GM13976 (cell line): Measurements from ENCODE around the gene LRP1B.
A peak's percentile ranks its signal among the peaks of the same experiment; 100 is the strongest.

Source experiments
- DNase-seq: peaks from one replicate; pipeline ENCODE4 v3.0.0; 2012; ENCODE audit warnings: low spot score
- in situ Hi-C: fragments of 300-500 bp; cut with MboI; formaldehyde crosslinking; loops from one replicate; pipeline ENCODE4 v1.12.0; 2022; ENCODE audit warnings: low sequenced_read_pairs, mixed read lengths, inconsistent platforms; ENCODE audit not compliant: unreplicated experiment
- TF ChIP-seq, protein P1 (sequence below): IDR thresholded peaks from 2 replicates; pipeline ENCODE4 v1.5.1; 2012; ENCODE audit warnings: borderline replicate concordance, mild to moderate bottlenecking; ENCODE audit not compliant: insufficient read depth; ENCODE audit errors: extremely low read depth, missing control alignments, control extremely low read depth

The LRP1B gene

DNA sequence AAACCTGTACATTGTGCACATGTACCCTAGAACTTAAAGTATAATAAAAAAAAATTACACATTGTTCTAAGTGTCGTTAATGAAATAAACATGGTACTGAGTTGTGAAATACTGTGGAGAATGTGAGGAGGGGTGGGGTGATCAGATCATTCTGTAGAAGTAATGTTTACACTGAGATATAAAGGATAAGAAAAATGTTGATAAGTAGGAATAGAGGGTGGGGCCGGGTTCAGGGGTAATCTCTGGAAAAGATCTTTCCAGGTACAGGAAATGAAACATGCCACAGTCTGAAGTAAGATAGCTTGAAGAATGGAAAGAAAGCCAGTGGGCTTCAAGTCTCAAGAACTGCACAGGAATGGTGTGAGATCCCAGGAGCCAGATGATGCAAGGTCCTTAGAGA is 1482.4 kb downstream of the LRP1B start:
- in situ Hi-C loops = no loop called here
- TF ChIP-seq, protein P1, sequence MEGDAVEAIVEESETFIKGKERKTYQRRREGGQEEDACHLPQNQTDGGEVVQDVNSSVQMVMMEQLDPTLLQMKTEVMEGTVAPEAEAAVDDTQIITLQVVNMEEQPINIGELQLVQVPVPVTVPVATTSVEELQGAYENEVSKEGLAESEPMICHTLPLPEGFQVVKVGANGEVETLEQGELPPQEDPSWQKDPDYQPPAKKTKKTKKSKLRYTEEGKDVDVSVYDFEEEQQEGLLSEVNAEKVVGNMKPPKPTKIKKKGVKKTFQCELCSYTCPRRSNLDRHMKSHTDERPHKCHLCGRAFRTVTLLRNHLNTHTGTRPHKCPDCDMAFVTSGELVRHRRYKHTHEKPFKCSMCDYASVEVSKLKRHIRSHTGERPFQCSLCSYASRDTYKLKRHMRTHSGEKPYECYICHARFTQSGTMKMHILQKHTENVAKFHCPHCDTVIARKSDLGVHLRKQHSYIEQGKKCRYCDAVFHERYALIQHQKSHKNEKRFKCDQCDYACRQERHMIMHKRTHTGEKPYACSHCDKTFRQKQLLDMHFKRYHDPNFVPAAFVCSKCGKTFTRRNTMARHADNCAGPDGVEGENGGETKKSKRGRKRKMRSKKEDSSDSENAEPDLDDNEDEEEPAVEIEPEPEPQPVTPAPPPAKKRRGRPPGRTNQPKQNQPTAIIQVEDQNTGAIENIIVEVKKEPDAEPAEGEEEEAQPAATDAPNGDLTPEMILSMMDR = no peak
- DNase-seq = no peak

DNA sequence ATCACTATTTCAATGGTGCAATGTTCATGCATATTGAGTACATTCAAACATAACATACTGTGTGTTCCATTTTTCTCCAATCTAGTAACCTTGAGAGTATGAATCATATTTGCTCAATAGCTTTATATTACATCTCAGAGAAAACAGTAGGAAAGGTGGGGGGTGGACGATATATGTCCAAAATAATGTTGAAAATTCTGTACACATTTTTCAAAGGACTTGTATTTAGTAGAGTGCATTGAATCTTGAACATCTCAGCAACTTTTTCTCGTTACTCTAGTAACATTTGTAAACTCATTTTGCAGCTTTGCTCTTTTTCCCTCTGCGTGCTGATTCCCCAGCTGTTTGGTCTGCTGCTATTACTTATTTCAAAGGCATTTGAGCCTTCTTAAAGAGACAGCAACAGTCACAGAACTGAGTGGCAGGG is 1487.0 kb downstream of the LRP1B start:
- in situ Hi-C loops = no loop called here
- TF ChIP-seq, protein P1 = no peak
- DNase-seq = no peak

DNA sequence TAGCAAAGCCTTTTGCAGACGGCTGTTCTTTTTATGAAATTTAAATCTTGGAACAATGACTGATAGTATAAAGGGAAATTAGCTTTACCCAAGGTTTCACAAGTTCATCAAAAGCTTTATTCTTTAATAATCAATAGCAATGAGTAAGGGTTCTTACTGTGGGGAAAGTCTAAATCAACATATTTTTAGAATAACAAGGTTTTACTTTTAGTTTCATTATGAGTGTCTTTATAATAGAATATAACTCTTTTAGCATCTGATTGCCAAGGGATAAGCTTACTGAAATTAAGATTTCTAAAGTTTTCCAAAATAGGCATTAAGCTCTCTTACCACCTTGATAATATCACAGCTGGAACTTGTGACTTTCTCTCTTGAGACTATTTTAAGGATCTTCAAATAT is 1489.7 kb downstream of the LRP1B start:
- TF ChIP-seq, protein P1 = no peak
- in situ Hi-C loops = no loop called here
- peak; percentile 20 for DNase-seq

DNA sequence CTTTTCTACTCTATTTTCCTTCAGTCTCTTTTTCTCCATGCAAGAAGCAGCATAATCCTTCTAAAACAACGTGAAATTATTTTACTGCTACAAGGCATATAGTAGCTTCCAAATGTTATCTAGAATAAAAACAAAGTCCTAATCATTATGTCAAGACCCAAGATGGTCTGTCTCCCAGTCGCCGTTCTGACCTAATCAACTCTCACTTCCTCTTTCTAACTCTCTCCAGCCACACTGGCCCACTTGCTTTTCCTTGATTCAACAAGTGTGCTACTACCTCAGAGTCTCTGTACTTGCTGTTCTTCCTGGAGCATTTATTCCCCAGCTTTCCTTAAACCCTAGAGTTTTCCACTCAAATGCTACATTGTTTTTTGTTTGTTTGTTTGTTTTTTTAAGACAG is 1491.2 kb downstream of the LRP1B start:
- TF ChIP-seq, protein P1 = no peak
- peak; percentile 43 for DNase-seq
- in situ Hi-C loops = no loop called here

DNA sequence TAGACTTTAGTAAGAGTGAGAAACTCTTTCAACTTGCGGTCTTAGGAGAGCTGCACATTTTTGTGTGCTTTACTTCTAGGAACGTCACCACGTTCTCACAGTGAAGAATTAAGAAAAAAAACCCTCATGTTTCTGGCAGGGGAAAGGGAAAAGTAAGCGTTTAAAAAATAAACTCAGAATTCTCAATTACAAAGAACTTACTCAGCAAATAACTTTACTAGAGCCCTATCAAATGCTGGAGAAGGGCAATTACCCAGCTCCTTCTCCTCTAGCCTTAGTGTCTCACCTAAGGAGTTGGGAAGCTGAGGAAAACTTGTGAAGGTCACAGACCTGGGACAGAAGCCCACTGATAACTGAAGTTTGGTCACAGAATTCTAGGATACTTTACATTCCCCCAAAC is 1500.3 kb downstream of the LRP1B start:
- TF ChIP-seq, protein P1 = no peak
- in situ Hi-C loops = no loop called here
- no peak for DNase-seq

DNA sequence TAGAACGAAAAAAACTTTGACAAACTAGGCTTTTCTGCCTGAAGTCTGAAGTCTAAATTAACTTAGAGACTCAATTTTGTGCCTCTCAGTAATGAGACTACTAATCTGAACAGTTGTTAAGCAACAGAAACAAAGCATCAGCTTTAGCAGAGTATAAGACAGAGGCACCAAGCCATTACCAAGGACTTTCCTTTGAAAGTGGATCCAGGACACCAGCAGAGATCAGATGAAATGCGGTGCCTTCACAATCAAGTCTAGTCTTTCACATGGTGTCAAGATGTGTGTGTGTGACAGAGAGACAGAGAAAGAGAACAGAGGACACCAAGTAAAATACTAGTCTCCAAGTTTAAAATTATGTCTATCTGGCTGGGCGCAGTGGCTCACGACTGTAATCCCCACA is 1502.9 kb downstream of the LRP1B start:
- in situ Hi-C loops = no loop called here
- no peak for DNase-seq
- TF ChIP-seq, protein P1 = no peak

DNA sequence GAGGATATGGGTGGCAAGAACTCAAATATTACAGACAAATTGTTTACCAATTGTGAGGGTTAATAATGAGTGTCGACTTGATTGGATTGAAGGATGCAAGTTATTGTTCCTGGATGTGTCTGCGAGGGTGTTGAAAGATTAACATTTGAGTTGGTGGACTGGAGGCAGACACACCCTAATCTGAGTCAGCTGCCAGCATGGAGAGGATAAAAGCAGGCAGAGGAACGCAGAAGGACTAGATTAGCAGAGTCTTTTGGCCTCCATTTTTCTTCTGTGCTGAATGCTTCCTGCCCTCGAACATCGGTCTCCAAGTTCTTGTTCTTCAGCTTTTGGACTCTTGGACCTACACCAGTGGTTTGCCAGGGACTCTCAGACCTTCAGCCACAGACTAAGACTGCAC is 1503.7 kb downstream of the LRP1B start:
- in situ Hi-C loops = no loop called here
- DNase-seq = no peak

More for the DNA sequence above, 1503.7 kb downstream of the LRP1B start:
- TF ChIP-seq, protein P1 = no peak
